ENCODE results near the gene STRN4.
"Not testable (repeated sequence)": the region's sequence is repeated elsewhere in the genome, so short reads cannot be mapped to it uniquely, and the experiment has no call there.

- TF ChIP-seq POLR2AphosphoS5 (IDR thresholded peaks at IDR 0.05; ENCODE audit: insufficient read depth, low read depth, low read length); EZH2 (IDR thresholded peaks at IDR 0.05; ENCODE audit: borderline replicate concordance, low read depth, low read length, severe bottlenecking); CTCF (IDR thresholded peaks at IDR 0.05; ENCODE audit: extremely low read depth in 1 of 2, insufficient read depth in 1 of 2, low read depth in 1 of 2, low read length in 2 of 2): not testable (repeated sequence)
Measured at GRCh38 chr19:46768746-46769145, 22.5 kb upstream of the STRN4 start.
